GM12878 (cell line): ENCODE results near the gene CUEDC1. TPM values are rescaled to one million over a fixed set of nuclear protein-coding genes. Genes with fewer than 3 reads are reported as not detected.

ENCODE experiments used
- BCL3 ChIP-seq: IDR thresholded peaks from 2 replicates; pipeline ENCODE4 v1.6.1; 2011; ENCODE audit warnings: borderline replicate concordance, low read depth, mild to moderate bottlenecking, moderate library complexity, low read length; ENCODE audit not compliant: insufficient read depth, poor library complexity, severe bottlenecking
- BMI1 ChIP-seq: fragments of 450-650 bp; IDR thresholded peaks from 2 replicates; pipeline ENCODE4 v1.6.1; 2016; ENCODE audit warnings: mild to moderate bottlenecking, moderate library complexity, borderline replicate concordance
- CBX5 ChIP-seq: sonication (generic); IDR thresholded peaks from 2 replicates; pipeline ENCODE4 v1.6.1; 2016; ENCODE audit warnings: low read depth, moderate library complexity, mild to moderate bottlenecking, inconsistent platforms
- CEBPB ChIP-seq, 2 experiments: fragments of 150-350 bp in 1 of 2; IDR thresholded peaks; 2 replicates each; pipeline ENCODE4 v1.6.1; 2012 to 2014; ENCODE audit warnings: low read depth in 2 of 2, low read length in 2 of 2, borderline replicate concordance in 1 of 2, inconsistent platforms in 1 of 2
- CHD2 ChIP-seq: IDR thresholded peaks from 2 replicates; pipeline ENCODE4 v1.6.1; 2011; ENCODE audit warnings: low read depth, low read length, improper control_type of control experiment, borderline replicate concordance
- DPF2 ChIP-seq: fragments of 450-650 bp; IDR thresholded peaks from 2 replicates; pipeline ENCODE4 v1.6.1; 2017; ENCODE audit warnings: mild to moderate bottlenecking
- E2F4 ChIP-seq: IDR thresholded peaks from 2 replicates; pipeline ENCODE4 v1.6.1; 2012; ENCODE audit warnings: low read depth, low read length, improper control_type of control experiment
- EP300 ChIP-seq, 2 experiments: fragments of 150-350 bp in 1 of 2; IDR thresholded peaks; 2 replicates each; pipeline ENCODE4 v1.6.1; 2011 to 2012; ENCODE audit warnings: low read depth in 2 of 2, low read length in 2 of 2, borderline replicate concordance in 1 of 2, improper control_type of control experiment in 1 of 2, inconsistent platforms in 1 of 2; ENCODE audit not compliant: control insufficient read depth in 1 of 2
- FOS ChIP-seq: IDR thresholded peaks from 3 replicates; pipeline ENCODE4 v1.6.1; 2011; ENCODE audit warnings: borderline replicate concordance; ENCODE audit not compliant: insufficient read length; ENCODE audit errors: extremely low read depth
- FOXM1 ChIP-seq: IDR thresholded peaks from 2 replicates; pipeline ENCODE4 v1.6.1; 2012; ENCODE audit warnings: low read depth, mild to moderate bottlenecking, inconsistent platforms, low read length, moderate library complexity
- HCFC1 ChIP-seq: fragments of 150-350 bp; IDR thresholded peaks from 2 replicates; pipeline ENCODE4 v1.6.1; 2014; ENCODE audit warnings: low read length
- HDAC2 ChIP-seq: fragments of 200-600 bp; sonication (generic); IDR thresholded peaks from 2 replicates; pipeline ENCODE4 v1.6.1; 2017
- HDGF ChIP-seq: fragments of 450-650 bp; IDR thresholded peaks from 2 replicates; pipeline ENCODE4 v1.6.1; 2016; ENCODE audit warnings: antibody characterized with exemption
- JUNB ChIP-seq: IDR thresholded peaks from 2 replicates; pipeline ENCODE4 v1.6.1; 2016; ENCODE audit warnings: antibody characterized with exemption, mild to moderate bottlenecking
- MEF2B ChIP-seq: fragments of 450-650 bp; IDR thresholded peaks from 2 replicates; pipeline ENCODE4 v1.6.1; 2018; ENCODE audit warnings: mild to moderate bottlenecking, moderate library complexity; ENCODE audit not compliant: partially characterized antibody, poor library complexity, severe bottlenecking
- NFXL1 ChIP-seq: fragments of 450-650 bp; IDR thresholded peaks from 2 replicates; pipeline ENCODE4 v1.6.1; 2017; ENCODE audit warnings: antibody characterized with exemption, mild to moderate bottlenecking, borderline replicate concordance
- NKRF ChIP-seq: fragments of 450-650 bp; conservative IDR thresholded peaks from 2 replicates; pipeline ENCODE4 v1.6.1; 2017; ENCODE audit warnings: mild to moderate bottlenecking, moderate library complexity
- SMAD1 ChIP-seq: fragments of 450-650 bp; IDR thresholded peaks from 2 replicates; pipeline ENCODE4 v1.6.1; 2018; ENCODE audit warnings: mild to moderate bottlenecking, low read depth; ENCODE audit not compliant: partially characterized antibody
- SP1 ChIP-seq: IDR thresholded peaks from one replicate; pipeline ENCODE4 v1.6.1; 2011; ENCODE audit warnings: low read depth, low read length
- STAT1 ChIP-seq: fragments of 450-650 bp; conservative IDR thresholded peaks from 2 replicates; pipeline ENCODE4 v1.6.1; 2014; ENCODE audit warnings: antibody characterized with exemption, mild to moderate bottlenecking
- TAF1 ChIP-seq: IDR thresholded peaks from 2 replicates; pipeline ENCODE4 v1.6.1; 2011; ENCODE audit warnings: mild to moderate bottlenecking, low read depth, low read length, borderline replicate concordance
- ZNF217 ChIP-seq: fragments of 450-650 bp; IDR thresholded peaks from 2 replicates; pipeline ENCODE4 v1.6.1; 2017; ENCODE audit warnings: antibody characterized with exemption, mild to moderate bottlenecking
- ZNF622 ChIP-seq: fragments of 450-650 bp; IDR thresholded peaks from 2 replicates; pipeline ENCODE4 v1.6.1; 2017; ENCODE audit warnings: mild to moderate bottlenecking, inconsistent platforms
- ZSCAN29 ChIP-seq: fragments of 450-650 bp; IDR thresholded peaks from 2 replicates; pipeline ENCODE4 v1.6.1; 2017; ENCODE audit warnings: mild to moderate bottlenecking, moderate library complexity
- polyA plus RNA-seq, 11 experiments: library from polyadenylated mRNA; depleted of rRNA in 4 of 11; unstranded in 6 of 11; stranded (reverse) in 5 of 11; fragments of >200 nt; fragmentation: Nextera tagmentation in 4 of 11; fragmentation: Illumina TruSeq in 1 of 11; extraction: Ambion mirVana in 4 of 11; extraction: Trizol in 1 of 11; gene quantifications; 1 replicate in 1 of 11; 2 replicates in 10 of 11; pipeline versions ENCODE4 v1.2.1 to v1.2.3, GENCODE V29; 2011 to 2016; ENCODE audit warnings: inconsistent platforms in 2 of 11, missing spikeins in 2 of 11, low read depth in 1 of 11
- total RNA-seq, 4 experiments: library from RNA; depleted of rRNA in 3 of 4; stranded (reverse); fragments of >200 nt in 3 of 4; fragmentation: Illumina TruSeq in 1 of 4; extraction: Trizol in 1 of 4; gene quantifications; 2 replicates each; pipeline versions ENCODE4 v1.2.1 to v1.2.3, GENCODE V29; 2013 to 2021

The CUEDC1 gene
- total and polyA plus RNA-seq, 10 of the 15 experiments (the other 5 are each of a cell fraction or from before 2014, with no cell fraction given) = 0.24 to 7.4 (median 1.8) TPM

GRCh38 chr17:57956291-57957119 lies 1.3 kb upstream of the CUEDC1 start (continued):
- no peak for TF ChIP-seq FOXM1
- no peak for TF ChIP-seq HDAC2
- no peak for TF ChIP-seq BCL3
- no peak for TF ChIP-seq NKRF
- no peak for TF ChIP-seq CEBPB (IDR thresholded peaks at IDR 0.05; ENCODE audit: borderline replicate concordance in 1 of 2, low read depth in 2 of 2, low read length in 2 of 2)
- TF ChIP-seq NFXL1 = no peak
- TF ChIP-seq SP1 = no peak
- no peak for TF ChIP-seq BMI1
- TF ChIP-seq E2F4 = no peak
- no peak for TF ChIP-seq CBX5
- no peak for TF ChIP-seq TAF1
- no peak for TF ChIP-seq JUNB
- 0 out of 2 replicates have a peak, but pooled peaks have one; percentile 36 for TF ChIP-seq DPF2
- no peak for TF ChIP-seq HDGF
- TF ChIP-seq STAT1 = no peak
- peak in 1 of 2 experiments; percentile 65; a peak in 1 of 4 replicates for TF ChIP-seq EP300 (IDR thresholded peaks at IDR 0.05; ENCODE audit: borderline replicate concordance in 1 of 2, control insufficient read depth in 1 of 2, low read depth in 2 of 2, low read length in 2 of 2)
- no peak for TF ChIP-seq MEF2B
- TF ChIP-seq HCFC1 = no peak
- no peak for TF ChIP-seq ZNF622
- TF ChIP-seq FOS = no peak
- no peak for TF ChIP-seq ZNF217
- no peak for TF ChIP-seq CHD2
- no peak for TF ChIP-seq SMAD1
- no peak for TF ChIP-seq ZSCAN29
